Muscle of leg (tissue), 11 donors: ENCODE results near the gene SH3BP5. TPM values are rescaled to one million over a fixed set of nuclear protein-coding genes. Genes with fewer than 3 reads are reported as not detected.
A peak's percentile ranks its signal among the peaks of the same experiment; 100 is the strongest.

Experiments used
- DNase-seq: peaks from one replicate; pipeline ENCODE4 v3.0.0; 2013
- H3K27ac ChIP-seq: one replicate; pipeline ENCODE4 v1.5.1; 2013; ENCODE audit warnings: mild to moderate bottlenecking, low read length, control low read depth
- H3K27me3 ChIP-seq: one replicate; pipeline ENCODE4 v1.6.1; 2013; ENCODE audit warnings: low read length; ENCODE audit not compliant: control insufficient read depth, insufficient read depth
- H3K36me3 ChIP-seq: one replicate; pipeline ENCODE4 v1.6.1; 2013; ENCODE audit warnings: low read length; ENCODE audit not compliant: control insufficient read depth, insufficient read depth
- H3K4me1 ChIP-seq: one replicate; pipeline ENCODE4 v1.6.1; 2013; ENCODE audit warnings: low read length; ENCODE audit not compliant: control insufficient read depth, insufficient read depth
- H3K4me3 ChIP-seq: one replicate; pipeline ENCODE4 v1.5.1; 2013; ENCODE audit warnings: low read length, control low read depth
- H3K9me3 ChIP-seq: replicated peaks from 2 replicates; pipeline ENCODE4 v1.6.1; 2013; ENCODE audit warnings: low read depth, low read length; ENCODE audit not compliant: control insufficient read depth
- WGBS: methylation state at CpG from one replicate; pipeline ENCODE4 v1.1.5; 2013; ENCODE audit warnings: missing lambda C conversion rate; ENCODE audit not compliant: insufficient coverage; 5-methylcytosine and 5-hydroxymethylcytosine counted together
- polyA plus RNA-seq, 8 donors: library from polyadenylated mRNA; unstranded; fragments of 120-200 nt; gene quantifications; one replicate each; pipeline versions ENCODE4 v1.2.1 to v1.2.3, GENCODE V29; 2013; ENCODE audit warnings: inconsistent platforms in 1 of 8, low replicate concordance in 1 of 8; ENCODE audit not compliant: insufficient read length in 8 of 8, insufficient read depth in 1 of 8
- total RNA-seq: library from RNA; stranded (reverse); fragments of 120-200 nt; gene quantifications from one replicate; pipeline ENCODE4 v1.2.4, GENCODE V29; 2013

The SH3BP5 gene
- total and polyA plus RNA-seq, 9 donors, result 23.7 to 48.4 (median 31.8) TPM

DNA sequence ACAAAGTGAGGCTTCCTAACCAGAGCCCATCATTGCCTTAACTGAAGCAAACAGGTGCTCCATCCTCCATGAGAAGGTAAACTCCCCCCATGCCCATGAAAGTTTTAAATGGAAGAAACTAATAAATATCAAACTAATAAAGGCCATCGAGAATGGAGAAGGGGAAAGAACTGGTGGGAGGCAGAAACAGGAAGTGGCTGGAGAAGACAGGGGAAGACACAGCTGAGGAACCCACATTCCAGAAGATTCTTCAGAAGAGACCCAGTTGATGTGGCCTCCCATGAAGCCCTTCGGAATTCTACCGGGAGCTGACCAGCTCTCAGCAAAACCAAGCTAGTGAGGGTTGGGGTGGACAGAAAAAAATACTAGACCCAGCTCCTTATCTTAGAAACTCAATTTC is 41.6 kb downstream of the SH3BP5 start:
- Histone ChIP-seq H3K4me3 (no peak overlapping the region), H3K9me3 (no peaks in the 10 kb centered on the region), H3K27me3 (no peaks in the 10 kb centered on the region), H3K36me3 (no peaks in the 10 kb centered on the region), H3K4me1 (peaks cover 24% of the 10 kb centered on the region), H3K27ac (no peak overlapping the region)
- no peak for DNase-seq
- no CpG with 5 or more reads among the region's 3 CpGs for WGBS

DNA sequence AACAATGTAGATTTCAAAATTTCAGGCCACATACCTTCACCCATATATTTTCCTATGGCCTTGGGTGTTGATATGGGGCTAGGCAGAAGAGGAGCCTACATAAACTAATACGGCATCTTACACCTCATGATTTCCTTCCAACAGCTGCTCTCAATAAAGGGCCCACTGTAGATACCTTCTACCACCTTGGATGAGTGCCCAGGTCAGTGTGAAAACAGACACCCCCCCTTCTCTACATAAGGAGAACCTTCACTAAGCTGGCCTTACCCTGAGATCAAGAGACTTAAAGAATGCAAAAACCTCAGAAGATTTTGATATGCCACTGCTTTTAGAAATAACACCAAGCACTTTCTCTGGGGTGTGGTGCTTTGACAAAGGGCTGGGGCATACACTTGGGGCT is 42.7 kb downstream of the SH3BP5 start:
- peak; percentile 38 for DNase-seq
- H3K36me3 ChIP-seq, result no peaks in the 10 kb centered on the region
- no peaks in the 10 kb centered on the region for H3K27me3 ChIP-seq
- no peak overlapping the region for H3K27ac ChIP-seq
- 80% methylated on average over 1 of the region's 1 CpG for WGBS
- H3K4me1 ChIP-seq, result peaks cover 22% of the 10 kb centered on the region
- no peak overlapping the region for H3K4me3 ChIP-seq
- H3K9me3 ChIP-seq, result no peaks in the 10 kb centered on the region

DNA sequence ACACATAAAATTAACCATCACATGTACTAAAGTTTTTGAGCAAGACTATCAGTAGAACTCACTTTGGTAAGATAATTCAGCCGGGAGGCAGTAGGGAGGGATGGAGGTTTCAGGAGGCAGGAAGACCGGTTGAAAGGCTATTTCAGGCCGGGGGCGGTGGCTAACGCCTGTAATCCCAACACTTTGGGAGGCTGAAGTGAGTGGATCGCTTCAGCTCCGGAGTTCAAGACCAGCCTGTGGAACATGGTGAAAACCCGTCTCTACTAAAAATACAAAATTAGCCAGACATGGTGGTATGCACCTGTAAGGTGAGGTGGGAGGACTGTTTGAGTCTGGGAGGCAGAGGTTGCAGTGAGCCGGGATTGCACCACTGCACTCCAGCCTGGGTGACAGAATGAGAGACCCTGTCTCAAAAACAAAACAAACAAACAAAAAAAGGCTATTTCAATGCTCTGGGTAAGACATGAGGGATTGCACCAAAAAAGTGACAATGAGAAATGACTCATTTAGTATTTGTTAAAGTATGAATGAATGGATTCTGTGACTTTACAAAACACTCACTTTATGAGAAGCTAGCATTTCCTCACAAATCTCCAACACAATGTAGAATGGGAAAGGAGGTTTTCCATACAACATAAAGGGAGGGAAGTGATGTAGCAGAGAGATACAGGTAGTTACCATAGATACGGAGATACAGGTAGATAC is 43.9 kb downstream of the SH3BP5 start:
- H3K4me3 ChIP-seq, result no peak overlapping the region
- no peak for DNase-seq
- no peaks in the 10 kb centered on the region for H3K27me3 ChIP-seq
- H3K9me3 ChIP-seq, result no peaks in the 10 kb centered on the region
- H3K27ac ChIP-seq, result no peak overlapping the region
- 94% methylated on average over 7 of the region's 10 CpGs for WGBS
- peaks cover 25% of the 10 kb centered on the region for H3K4me1 ChIP-seq
- H3K36me3 ChIP-seq, result no peaks in the 10 kb centered on the region

DNA sequence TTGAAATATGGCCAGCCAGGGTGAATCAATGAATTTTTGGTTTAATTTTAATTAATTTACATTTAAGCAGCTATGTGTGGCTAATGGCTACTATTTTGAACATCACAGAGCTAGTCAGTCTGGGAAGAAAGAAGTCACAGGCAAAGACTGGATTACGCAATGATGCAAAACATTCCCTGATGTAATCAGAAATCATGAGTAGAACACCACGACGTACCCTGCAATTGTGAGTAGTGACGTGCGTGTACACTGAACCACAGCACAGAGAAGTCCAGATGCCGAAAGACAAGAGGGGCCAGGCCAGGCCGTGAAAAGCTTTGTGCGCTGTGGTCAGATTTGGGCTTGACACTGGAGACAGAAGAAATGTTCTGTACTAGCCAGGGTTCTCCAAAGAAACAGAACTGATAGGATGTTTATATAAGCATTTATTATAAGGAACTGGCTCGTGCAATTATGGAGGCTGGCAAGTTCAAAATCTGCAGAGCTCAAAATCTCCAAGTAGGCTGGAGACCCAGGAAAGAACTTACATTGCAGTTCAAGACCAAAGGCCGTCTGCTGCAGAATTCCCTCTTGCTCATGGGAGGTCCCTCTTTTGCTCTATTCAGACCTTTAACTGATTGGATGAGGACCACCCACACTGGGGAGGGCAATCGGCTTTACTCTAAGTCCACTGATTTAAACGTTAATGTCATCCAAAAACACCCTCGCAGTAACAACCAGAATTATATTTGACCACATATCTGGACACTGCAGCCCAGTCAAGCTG is 44.6 kb downstream of the SH3BP5 start:
- Histone ChIP-seq H3K4me3 (no peak overlapping the region), H3K36me3 (no peaks in the 10 kb centered on the region), H3K9me3 (no peaks in the 10 kb centered on the region), H3K27me3 (no peaks in the 10 kb centered on the region), H3K4me1 (peaks cover 18% of the 10 kb centered on the region), H3K27ac (no peak overlapping the region)
- 63% methylated on average over 13 of the region's 13 CpGs for WGBS
- DNase-seq, result peak; percentile 73

DNA sequence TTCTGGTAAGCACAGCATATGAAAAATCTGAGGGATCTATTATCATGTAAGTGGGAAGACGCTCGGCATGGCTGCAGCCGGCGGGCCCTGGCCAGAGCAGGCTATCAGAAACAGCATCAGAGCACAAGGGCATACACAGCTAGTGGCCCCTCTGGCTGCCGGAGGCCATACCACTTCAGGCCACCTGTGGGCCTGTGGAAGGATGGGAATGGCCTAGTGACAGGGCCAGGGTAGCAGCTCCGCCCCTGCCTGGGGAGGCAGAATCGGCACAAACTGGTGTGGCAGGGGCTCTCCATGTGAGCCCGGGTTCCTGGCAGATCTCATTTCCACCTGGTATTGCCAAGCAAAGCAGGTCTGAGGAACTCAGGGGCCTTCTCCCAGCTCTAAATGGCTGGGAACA is 46.4 kb downstream of the SH3BP5 start:
- H3K27ac ChIP-seq, result no peak overlapping the region
- 84% methylated on average over 8 of the region's 8 CpGs for WGBS
- no peak for DNase-seq
- H3K36me3 ChIP-seq, result no peaks in the 10 kb centered on the region
- peaks cover 8% of the 10 kb centered on the region for H3K4me1 ChIP-seq
- no peaks in the 10 kb centered on the region for H3K27me3 ChIP-seq
- H3K4me3 ChIP-seq, result no peak overlapping the region
- no peaks in the 10 kb centered on the region for H3K9me3 ChIP-seq

DNA sequence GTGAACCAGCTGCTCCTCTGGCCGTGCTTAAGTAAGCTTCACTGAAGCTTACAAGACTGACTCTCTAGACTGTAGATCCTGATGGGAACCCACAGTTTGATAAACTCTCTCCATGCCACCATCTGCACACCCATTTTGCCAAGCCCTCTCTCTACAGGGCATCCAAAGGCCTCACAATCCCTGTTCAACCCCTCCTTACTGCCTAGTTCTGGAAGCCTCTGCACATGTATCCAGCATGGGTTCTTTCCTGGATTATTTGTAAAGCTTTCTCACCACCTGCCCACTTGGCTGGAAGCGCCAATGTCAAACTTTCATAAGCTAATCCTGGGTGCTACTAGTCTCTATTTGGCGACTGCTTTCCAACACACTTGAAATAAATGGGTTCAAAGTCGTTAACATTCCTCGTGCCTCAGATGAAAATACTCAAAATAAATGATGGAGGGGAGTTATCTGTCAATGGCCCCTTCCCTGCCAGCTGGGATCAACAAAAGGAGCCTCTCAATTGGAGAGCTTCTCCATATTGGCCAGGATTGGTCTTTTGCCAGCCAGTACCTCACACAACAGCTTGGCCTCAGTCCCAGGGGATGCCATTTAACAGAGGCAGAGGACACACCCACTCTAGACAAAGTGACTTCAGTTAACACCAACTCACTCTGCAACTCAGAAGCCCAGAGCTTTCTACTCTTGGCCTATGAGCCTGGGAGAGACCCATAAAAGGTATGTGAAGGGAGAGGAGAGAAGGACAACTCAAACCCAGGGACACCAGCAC is 48.1 kb downstream of the SH3BP5 start:
- DNase-seq, result no peak
- Histone ChIP-seq H3K4me1 (peaks cover 6% of the 10 kb centered on the region), H3K9me3 (no peaks in the 10 kb centered on the region), H3K36me3 (no peaks in the 10 kb centered on the region), H3K27me3 (no peaks in the 10 kb centered on the region), H3K27ac (no peak overlapping the region), H3K4me3 (no peak overlapping the region)
- no CpG with 5 or more reads among the region's 5 CpGs for WGBS

DNA sequence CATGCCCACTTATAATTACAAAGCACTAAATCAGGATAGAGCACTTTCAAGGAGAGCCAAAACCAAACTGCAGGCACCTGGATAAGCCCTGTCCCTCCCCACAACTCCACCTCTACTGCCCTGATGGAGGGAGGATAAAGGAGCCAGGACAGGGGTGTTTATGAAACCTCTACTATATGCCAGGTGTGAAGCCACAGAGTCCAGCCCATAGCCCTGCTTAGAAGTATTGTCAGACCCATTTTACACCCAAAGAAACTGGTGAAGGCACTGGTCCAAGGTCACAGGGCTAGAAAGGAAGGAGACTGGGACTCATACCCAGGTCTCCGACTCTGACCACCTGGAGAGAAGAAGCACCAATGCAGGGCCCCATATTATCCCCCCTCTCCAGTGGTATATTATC is 48.7 kb downstream of the SH3BP5 start:
- Histone ChIP-seq H3K27me3 (no peaks in the 10 kb centered on the region), H3K4me1 (peaks cover 6% of the 10 kb centered on the region), H3K27ac (no peak overlapping the region), H3K9me3 (no peaks in the 10 kb centered on the region), H3K36me3 (no peaks in the 10 kb centered on the region), H3K4me3 (no peak overlapping the region)
- WGBS, result no CpG with 5 or more reads among the region's 1 CpG
- DNase-seq, result no peak

DNA sequence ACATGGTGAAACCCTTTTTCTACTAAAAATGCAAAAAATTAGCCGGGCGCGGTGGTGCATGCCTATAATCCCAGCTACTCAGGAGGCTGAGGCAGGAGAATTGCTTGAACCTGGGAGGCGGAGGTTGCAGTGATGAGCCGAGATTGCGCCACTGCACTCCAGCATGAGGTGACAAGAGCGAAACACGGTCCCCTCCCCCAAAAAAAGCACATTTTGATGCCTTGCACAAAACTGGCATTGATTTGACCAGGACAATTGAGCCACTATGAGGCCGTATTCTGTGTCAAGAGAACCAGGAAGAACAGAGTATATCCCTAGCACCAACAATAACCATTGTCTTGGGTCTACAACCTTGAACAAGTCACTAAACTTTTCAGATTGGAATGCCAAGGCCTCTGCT is 50.6 kb downstream of the SH3BP5 start:
- H3K27me3 ChIP-seq, result no peaks in the 10 kb centered on the region
- H3K9me3 ChIP-seq, result no peaks in the 10 kb centered on the region
- H3K36me3 ChIP-seq, result no peaks in the 10 kb centered on the region
- 97% methylated on average over 9 of the region's 9 CpGs for WGBS
- H3K4me1 ChIP-seq, result peaks cover 6% of the 10 kb centered on the region
- H3K27ac ChIP-seq, result no peak overlapping the region
- DNase-seq, result no peak
- no peak overlapping the region for H3K4me3 ChIP-seq

DNA sequence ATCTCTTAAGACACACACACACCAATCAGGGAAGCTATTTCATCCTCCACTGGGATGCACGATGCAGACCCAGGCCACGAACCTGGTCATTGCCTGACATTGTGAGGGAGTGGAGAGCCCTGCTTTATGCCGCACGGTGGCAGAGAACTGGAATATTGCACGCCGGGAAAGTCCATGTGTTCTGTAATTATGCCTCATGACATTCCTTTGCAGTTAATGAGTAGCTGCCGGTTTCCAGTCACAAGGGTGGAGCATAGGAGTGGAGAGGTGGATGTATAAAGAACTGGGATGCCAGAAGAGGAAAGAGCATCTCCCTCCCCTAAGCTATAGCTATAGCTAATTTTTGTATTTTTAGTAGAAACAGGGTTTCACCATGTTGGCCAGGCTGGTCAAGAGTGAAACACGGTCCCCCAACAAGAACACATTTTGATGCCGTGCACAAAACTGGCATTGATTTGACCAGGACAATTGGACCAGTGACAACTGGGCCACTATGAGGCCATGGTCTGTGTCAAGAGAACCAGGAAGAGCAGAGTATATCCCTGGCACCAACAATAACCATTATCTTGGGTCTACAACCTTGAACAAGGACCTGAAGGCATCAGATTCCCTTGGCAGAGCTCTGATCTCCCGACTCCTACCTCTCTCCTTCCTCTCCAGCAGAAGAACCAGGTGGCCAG is 51.4 kb downstream of the SH3BP5 start:
- H3K4me3 ChIP-seq, result no peak overlapping the region
- no peaks in the 10 kb centered on the region for H3K27me3 ChIP-seq
- WGBS, result 97% methylated on average over 8 of the region's 10 CpGs
- no peak for DNase-seq
- peaks cover 6% of the 10 kb centered on the region for H3K4me1 ChIP-seq
- H3K27ac ChIP-seq, result no peak overlapping the region
- H3K36me3 ChIP-seq, result no peaks in the 10 kb centered on the region
- no peaks in the 10 kb centered on the region for H3K9me3 ChIP-seq
